Measurements from ENCODE around the gene CAMK2D. TPM values are rescaled to one million over a fixed set of nuclear protein-coding genes. Genes with fewer than 3 reads are reported as not detected.

The CAMK2D gene
- total and polyA plus RNA-seq, 2 experiments from 2014 or later, result 4.9 to 14.6 TPM

DNA sequence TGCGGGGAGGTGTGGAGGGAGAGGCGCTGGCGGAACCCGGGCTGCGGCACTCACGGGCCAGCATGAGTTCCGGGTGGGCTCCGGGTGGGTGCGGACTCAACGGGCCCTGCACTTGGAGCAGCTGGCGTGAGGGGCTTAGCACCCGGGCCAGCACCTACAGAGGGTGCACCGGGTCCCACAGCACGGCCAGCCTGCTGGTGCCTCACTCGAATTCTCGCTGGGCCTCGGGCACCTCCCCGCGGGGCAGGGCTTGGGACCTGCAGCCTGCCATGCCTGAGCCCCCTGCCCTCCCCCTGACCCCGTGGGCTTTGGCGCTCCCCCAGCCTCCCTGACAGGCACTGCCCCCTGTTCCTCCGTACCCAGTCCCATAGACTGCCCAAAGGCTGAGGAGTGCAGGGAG is 10.8 kb upstream of the CAMK2D start (continued):
- TF ChIP-seq ZNF462 (CRISPR knock-in tag; IDR thresholded peaks at IDR 0.05), result no peak
- TF ChIP-seq CREB1 (CRISPR knock-in tag; IDR thresholded peaks at IDR 0.05; ENCODE audit: low read depth), result no peak
- no peak for TF ChIP-seq NANOG (IDR thresholded peaks at IDR 0.05; ENCODE audit: borderline replicate concordance)
- TF ChIP-seq, protein P1, sequence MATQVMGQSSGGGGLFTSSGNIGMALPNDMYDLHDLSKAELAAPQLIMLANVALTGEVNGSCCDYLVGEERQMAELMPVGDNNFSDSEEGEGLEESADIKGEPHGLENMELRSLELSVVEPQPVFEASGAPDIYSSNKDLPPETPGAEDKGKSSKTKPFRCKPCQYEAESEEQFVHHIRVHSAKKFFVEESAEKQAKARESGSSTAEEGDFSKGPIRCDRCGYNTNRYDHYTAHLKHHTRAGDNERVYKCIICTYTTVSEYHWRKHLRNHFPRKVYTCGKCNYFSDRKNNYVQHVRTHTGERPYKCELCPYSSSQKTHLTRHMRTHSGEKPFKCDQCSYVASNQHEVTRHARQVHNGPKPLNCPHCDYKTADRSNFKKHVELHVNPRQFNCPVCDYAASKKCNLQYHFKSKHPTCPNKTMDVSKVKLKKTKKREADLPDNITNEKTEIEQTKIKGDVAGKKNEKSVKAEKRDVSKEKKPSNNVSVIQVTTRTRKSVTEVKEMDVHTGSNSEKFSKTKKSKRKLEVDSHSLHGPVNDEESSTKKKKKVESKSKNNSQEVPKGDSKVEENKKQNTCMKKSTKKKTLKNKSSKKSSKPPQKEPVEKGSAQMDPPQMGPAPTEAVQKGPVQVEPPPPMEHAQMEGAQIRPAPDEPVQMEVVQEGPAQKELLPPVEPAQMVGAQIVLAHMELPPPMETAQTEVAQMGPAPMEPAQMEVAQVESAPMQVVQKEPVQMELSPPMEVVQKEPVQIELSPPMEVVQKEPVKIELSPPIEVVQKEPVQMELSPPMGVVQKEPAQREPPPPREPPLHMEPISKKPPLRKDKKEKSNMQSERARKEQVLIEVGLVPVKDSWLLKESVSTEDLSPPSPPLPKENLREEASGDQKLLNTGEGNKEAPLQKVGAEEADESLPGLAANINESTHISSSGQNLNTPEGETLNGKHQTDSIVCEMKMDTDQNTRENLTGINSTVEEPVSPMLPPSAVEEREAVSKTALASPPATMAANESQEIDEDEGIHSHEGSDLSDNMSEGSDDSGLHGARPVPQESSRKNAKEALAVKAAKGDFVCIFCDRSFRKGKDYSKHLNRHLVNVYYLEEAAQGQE (IDR thresholded peaks at IDR 0.05; ENCODE audit: unreplicated experiment), result no peak

DNA sequence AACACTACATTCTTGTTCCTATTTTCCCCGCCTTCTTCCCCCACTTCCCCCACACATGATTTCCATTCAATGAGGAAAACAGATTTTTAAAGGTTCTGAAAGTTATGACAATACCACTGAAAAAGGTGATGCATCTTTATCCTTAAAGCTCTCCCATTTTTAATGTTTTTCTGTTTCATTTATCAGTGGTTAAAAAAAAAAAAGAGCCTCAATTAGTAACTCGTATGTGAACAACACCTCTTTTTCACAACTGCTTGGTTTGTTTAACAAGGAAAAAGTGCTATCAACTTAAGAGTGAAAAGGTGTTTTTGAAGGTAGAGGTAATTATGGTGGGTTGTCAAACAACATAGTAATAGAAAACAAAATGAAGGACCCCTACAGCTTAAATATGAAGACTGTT is 8.2 kb upstream of the CAMK2D start:
- no peak overlapping the region for H3K27ac Mint-ChIP-seq
- H2AFZ ChIP-seq, result no peak overlapping the region
- ATAC-seq, result no peak
- TF ChIP-seq, protein P2, sequence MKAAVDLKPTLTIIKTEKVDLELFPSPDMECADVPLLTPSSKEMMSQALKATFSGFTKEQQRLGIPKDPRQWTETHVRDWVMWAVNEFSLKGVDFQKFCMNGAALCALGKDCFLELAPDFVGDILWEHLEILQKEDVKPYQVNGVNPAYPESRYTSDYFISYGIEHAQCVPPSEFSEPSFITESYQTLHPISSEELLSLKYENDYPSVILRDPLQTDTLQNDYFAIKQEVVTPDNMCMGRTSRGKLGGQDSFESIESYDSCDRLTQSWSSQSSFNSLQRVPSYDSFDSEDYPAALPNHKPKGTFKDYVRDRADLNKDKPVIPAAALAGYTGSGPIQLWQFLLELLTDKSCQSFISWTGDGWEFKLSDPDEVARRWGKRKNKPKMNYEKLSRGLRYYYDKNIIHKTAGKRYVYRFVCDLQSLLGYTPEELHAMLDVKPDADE (IDR thresholded peaks at IDR 0.05), result no peak
- no peak for TF ChIP-seq EZH2phosphoT487 (IDR thresholded peaks at IDR 0.05; ENCODE audit: unreplicated experiment)

More for the DNA sequence above, 8.2 kb upstream of the CAMK2D start:
- no peaks in the 10 kb centered on the region for H4K20me1 ChIP-seq (replicated peaks; ENCODE audit: insufficient read depth)
- DNase-seq (ENCODE audit: low spot score), result no peak
- H3K79me2 ChIP-seq (replicated peaks; ENCODE audit: insufficient read depth), result no peaks in the 10 kb centered on the region
- no peaks in the 10 kb centered on the region for H3F3A ChIP-seq (replicated peaks; ENCODE audit: low read depth)
- H3K27ac ChIP-seq (ENCODE audit: low read depth), result no peak overlapping the region
- peaks cover 2% of the 10 kb centered on the region for H3K27me3 Mint-ChIP-seq (ENCODE audit: insufficient read depth, low read depth, poor library complexity)
- H3K27me3 ChIP-seq (ENCODE audit: insufficient read depth), result no peaks in the 10 kb centered on the region
- no peaks in the 10 kb centered on the region for H3K9me2 ChIP-seq (ENCODE audit: insufficient read depth)
- H3K4me1 Mint-ChIP-seq, result peaks cover 4% of the 10 kb centered on the region; the same call in 1 of the 3 replicates
- H3K4me3 ChIP-seq, result no peak overlapping the region
- no peak overlapping the region for H3K4me2 ChIP-seq
- H3K4me3 Mint-ChIP-seq, result no peak overlapping the region
- no peaks in the 10 kb centered on the region for H3K4me1 ChIP-seq (ENCODE audit: insufficient read depth)
- peaks cover 7% of the 10 kb centered on the region; the same call in 2 of the 3 replicates for H3K36me3 Mint-ChIP-seq (ENCODE audit: low read depth)
- no peaks in the 10 kb centered on the region for H3K36me3 ChIP-seq (ENCODE audit: insufficient read depth)
- H3K9me3 Mint-ChIP-seq, result peaks cover 9% of the 10 kb centered on the region; the same call in 2 of the 3 replicates
